Adrenal gland (tissue), 5 donors: ENCODE measurements around the gene ARHGAP10.

Source experiments
- POLR2A ChIP-seq, 2 donors: fragments of 450-650 bp; IDR thresholded peaks; one replicate each; pipeline ENCODE4 v1.6.1; 2017; ENCODE audit warnings: antibody characterized with exemption in 2 of 2, mild to moderate bottlenecking in 2 of 2, moderate library complexity in 1 of 2
- TF ChIP-seq, protein P1 (sequence below), 6 experiments: fragments of 450-650 bp in 4 of 6; fragments of 200-600 bp in 2 of 6; sonication (generic) in 1 of 6; IDR thresholded peaks; 1 replicate in 5 of 6; 2 replicates in 1 of 6; pipeline versions ENCODE4 v1.5.1 to v1.8.0; 2016 to 2021; ENCODE audit warnings: antibody characterized with exemption in 6 of 6, mild to moderate bottlenecking in 2 of 6, moderate library complexity in 1 of 6
- donor health status: DM: no; HTN: no; CAD: no.

- TF ChIP-seq, protein P1, sequence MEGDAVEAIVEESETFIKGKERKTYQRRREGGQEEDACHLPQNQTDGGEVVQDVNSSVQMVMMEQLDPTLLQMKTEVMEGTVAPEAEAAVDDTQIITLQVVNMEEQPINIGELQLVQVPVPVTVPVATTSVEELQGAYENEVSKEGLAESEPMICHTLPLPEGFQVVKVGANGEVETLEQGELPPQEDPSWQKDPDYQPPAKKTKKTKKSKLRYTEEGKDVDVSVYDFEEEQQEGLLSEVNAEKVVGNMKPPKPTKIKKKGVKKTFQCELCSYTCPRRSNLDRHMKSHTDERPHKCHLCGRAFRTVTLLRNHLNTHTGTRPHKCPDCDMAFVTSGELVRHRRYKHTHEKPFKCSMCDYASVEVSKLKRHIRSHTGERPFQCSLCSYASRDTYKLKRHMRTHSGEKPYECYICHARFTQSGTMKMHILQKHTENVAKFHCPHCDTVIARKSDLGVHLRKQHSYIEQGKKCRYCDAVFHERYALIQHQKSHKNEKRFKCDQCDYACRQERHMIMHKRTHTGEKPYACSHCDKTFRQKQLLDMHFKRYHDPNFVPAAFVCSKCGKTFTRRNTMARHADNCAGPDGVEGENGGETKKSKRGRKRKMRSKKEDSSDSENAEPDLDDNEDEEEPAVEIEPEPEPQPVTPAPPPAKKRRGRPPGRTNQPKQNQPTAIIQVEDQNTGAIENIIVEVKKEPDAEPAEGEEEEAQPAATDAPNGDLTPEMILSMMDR (IDR thresholded peaks at IDR 0.05): no peak
- no peak for TF ChIP-seq POLR2A (IDR thresholded peaks at IDR 0.05)
Measured at GRCh38 chr4:148068065-148068911, 336.4 kb downstream of the ARHGAP10 start.
